Upper lobe of right lung (tissue), 1 donor: ENCODE measurements around the gene ZCCHC9. TPM values are rescaled to one million over a fixed set of nuclear protein-coding genes. Genes with fewer than 3 reads are reported as not detected.

ENCODE experiments used
- ATAC-seq: fragments of 200-7000 bp; cut with Tn5 transposase; one replicate; pipeline ENCODE4 v1.9.1; 2020; ENCODE audit warnings: mild to moderate bottlenecking, moderate library complexity
- DNase-seq: peaks from one replicate; pipeline ENCODE4 v3.0.0-alpha.2; 2020
- H3K27ac ChIP-seq: fragments of 200-600 bp; one replicate; pipeline ENCODE4 v1.8.0; 2022
- H3K27me3 ChIP-seq: fragments of 200-600 bp; one replicate; pipeline ENCODE4 v1.8.0; 2022; ENCODE audit warnings: mild to moderate bottlenecking
- H3K36me3 ChIP-seq: fragments of 200-600 bp; one replicate; pipeline ENCODE4 v1.8.0; 2022
- H3K4me1 ChIP-seq: fragments of 200-600 bp; one replicate; pipeline ENCODE4 v1.8.0; 2022
- H3K4me3 ChIP-seq: fragments of 200-600 bp; one replicate; pipeline ENCODE4 v1.8.0; 2022; ENCODE audit warnings: mild to moderate bottlenecking
- H3K9me3 ChIP-seq: fragments of 200-600 bp; one replicate; pipeline ENCODE4 v1.8.0; 2022
- intact Hi-C: fragments of 100-400 bp; cut with DNase I; formaldehyde crosslinking; loops from one replicate; pipeline ENCODE4 v1.11.0; 2022
- total RNA-seq: library from RNA; stranded (reverse); fragmentation: NEBNext Ultra II Directional; extraction: Animal tissue kit (Norgen Biotek cat#: 25700); gene quantifications from one replicate; pipeline ENCODE4 v1.2.1, GENCODE V29; 2021
- TF ChIP-seq, protein P1 (sequence below): fragments of 200-600 bp; IDR thresholded peaks from one replicate; pipeline ENCODE4 v1.8.0; 2022; ENCODE audit warnings: antibody characterized with exemption
- donor health status: DM: no; HTN: yes; CAD: no; lungs with severe emphysema.

The ZCCHC9 gene
- total RNA-seq, 1 donor from 2014 or later = 20.2 TPM

DNA sequence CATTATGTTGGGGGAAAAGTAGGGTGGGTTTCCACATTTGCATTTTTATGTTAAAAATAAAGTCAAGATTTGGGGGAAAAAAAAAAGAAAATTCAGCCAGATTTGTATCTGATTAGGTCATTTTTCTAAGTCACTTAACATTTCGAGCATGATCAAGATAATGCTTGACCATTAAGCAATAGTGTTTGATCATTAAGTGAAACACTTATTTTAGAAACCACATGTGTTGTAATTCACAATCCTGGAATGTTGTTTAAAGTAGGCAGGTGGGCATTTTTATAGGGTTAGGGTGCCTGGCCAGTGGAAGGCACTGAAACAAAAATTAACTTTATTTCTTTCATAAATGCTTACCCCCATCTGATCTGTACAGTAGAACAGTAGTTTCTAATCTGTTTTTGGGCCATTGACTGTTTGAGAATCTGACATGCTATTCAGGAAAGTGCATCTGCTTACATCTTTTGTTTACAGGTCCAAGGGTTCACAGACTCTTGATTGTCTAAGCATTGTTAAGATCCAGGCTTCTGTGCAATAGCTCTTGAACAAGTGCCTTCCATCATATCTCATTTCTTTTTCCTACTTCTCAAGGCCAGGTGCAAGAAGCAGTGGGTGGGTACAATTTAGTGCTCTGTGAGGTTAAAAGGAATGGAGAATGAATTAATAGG, 9.1 kb downstream of the ZCCHC9 start:
- Histone ChIP-seq H3K27me3 (no peaks in the 10 kb centered on the region), H3K4me3 (no peak overlapping the region), H3K4me1 (no peaks in the 10 kb centered on the region), H3K27ac (no peak overlapping the region), H3K36me3 (peaks cover 60% of the 10 kb centered on the region), H3K9me3 (no peaks in the 10 kb centered on the region)
- ATAC-seq (no peak), DNase-seq (no peak)
- TF ChIP-seq, protein P1, sequence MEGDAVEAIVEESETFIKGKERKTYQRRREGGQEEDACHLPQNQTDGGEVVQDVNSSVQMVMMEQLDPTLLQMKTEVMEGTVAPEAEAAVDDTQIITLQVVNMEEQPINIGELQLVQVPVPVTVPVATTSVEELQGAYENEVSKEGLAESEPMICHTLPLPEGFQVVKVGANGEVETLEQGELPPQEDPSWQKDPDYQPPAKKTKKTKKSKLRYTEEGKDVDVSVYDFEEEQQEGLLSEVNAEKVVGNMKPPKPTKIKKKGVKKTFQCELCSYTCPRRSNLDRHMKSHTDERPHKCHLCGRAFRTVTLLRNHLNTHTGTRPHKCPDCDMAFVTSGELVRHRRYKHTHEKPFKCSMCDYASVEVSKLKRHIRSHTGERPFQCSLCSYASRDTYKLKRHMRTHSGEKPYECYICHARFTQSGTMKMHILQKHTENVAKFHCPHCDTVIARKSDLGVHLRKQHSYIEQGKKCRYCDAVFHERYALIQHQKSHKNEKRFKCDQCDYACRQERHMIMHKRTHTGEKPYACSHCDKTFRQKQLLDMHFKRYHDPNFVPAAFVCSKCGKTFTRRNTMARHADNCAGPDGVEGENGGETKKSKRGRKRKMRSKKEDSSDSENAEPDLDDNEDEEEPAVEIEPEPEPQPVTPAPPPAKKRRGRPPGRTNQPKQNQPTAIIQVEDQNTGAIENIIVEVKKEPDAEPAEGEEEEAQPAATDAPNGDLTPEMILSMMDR = no peak
- intact Hi-C loops = no loop called here

DNA sequence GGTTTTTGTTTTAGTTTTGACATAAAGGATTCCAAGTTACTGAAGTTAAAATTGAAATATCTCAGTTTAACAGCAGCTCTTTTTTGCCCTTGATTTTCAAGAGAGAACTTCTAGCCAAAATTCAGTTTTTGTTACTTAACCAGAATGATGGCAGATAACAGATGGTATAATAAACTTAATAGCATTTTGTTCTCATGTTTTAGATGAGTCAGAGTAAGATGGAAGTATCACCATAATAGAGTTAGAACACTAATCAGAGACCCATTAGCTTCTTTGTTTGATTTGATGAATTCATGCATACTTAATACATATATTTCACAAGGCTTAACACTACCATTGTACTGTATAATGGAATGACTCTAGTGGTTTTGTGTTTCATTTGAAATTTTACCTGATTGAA, 11.9 kb downstream of the ZCCHC9 start:
- DNase-seq = no peak
- Histone ChIP-seq H3K4me1 (no peaks in the 10 kb centered on the region), H3K27ac (no peak overlapping the region), H3K27me3 (no peaks in the 10 kb centered on the region), H3K4me3 (no peak overlapping the region), H3K36me3 (peaks cover 60% of the 10 kb centered on the region), H3K9me3 (no peaks in the 10 kb centered on the region)
- TF ChIP-seq, protein P1 = no peak
- no peak for ATAC-seq
- intact Hi-C loops = no loop called here

DNA sequence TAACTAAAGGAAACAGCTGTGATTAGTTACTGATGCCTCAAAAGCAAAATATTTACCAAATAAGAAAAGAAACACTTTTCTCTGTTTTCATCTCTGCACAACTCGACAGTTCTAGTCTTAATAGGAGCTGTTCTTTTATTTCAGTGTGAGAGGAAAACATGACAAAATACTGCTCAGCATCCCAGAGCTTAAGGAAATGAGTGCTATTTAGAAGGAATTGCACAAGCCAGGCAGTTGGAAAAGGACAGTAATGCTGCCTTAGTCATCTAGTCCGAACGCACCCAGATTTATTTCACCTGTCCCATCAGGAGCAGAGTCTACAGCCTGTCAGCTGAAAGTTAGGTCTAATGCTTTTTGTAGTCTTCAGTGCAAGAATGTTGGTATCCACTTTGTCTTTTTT, 12.3 kb downstream of the ZCCHC9 start:
- H3K36me3 ChIP-seq = peaks cover 60% of the 10 kb centered on the region
- no peak for DNase-seq
- intact Hi-C loops = no loop called here

DNA sequence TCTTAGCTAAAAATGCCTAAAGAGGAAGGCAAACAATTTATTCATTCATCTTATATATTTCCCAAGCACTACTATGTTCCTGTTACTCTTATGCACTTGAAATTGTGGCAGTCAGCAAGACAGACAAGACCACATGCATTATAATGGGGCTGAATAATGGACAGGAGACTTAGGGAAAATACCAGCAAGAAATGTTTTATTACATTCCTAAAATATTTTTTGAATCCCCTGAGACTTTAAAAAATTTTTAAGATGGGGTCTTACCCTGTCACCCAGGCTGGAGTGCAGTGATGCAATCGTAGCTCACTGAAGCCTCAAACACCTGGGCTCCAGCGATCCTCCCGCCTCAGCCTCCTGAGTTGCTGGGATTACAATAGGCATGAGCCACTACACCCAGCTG, 13.2 kb downstream of the ZCCHC9 start:
- ATAC-seq (no peak), DNase-seq (no peak)
- TF ChIP-seq, protein P1 = no peak
- no peaks in the 10 kb centered on the region for H3K9me3 ChIP-seq
- intact Hi-C loops = no loop called here
- no peaks in the 10 kb centered on the region for H3K4me1 ChIP-seq
- H3K27me3 ChIP-seq = no peaks in the 10 kb centered on the region
- no peak overlapping the region for H3K27ac ChIP-seq
- H3K36me3 ChIP-seq = peaks cover 54% of the 10 kb centered on the region
- no peak overlapping the region for H3K4me3 ChIP-seq

More for the DNA sequence above, 12.3 kb downstream of the ZCCHC9 start:
- TF ChIP-seq, protein P1 = no peak
- Histone ChIP-seq H3K4me3 (no peak overlapping the region), H3K4me1 (no peaks in the 10 kb centered on the region), H3K27ac (no peak overlapping the region), H3K9me3 (no peaks in the 10 kb centered on the region), H3K27me3 (no peaks in the 10 kb centered on the region)
- no peak for ATAC-seq

DNA sequence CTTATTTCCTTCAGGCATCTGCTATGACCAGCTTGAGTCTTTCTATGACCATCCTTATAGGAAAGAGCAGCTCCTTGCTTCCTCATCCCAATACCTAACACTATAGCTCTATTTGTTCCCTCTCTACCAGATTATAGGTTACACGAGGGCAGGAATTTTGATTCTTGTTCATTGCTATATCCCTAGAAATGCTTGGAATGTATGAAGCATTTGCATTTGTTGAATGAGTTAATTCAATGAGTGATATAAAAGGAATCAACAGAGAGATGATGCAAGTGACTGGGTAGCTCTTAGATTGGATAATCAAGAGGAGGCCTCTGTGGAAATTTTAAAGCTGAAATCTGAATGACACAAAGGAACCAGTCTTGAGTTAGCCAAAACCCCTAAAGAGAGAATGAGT, 13.9 kb downstream of the ZCCHC9 start:
- Histone ChIP-seq H3K9me3 (no peaks in the 10 kb centered on the region), H3K4me1 (no peaks in the 10 kb centered on the region), H3K27ac (no peak overlapping the region), H3K36me3 (peaks cover 48% of the 10 kb centered on the region), H3K4me3 (no peak overlapping the region), H3K27me3 (no peaks in the 10 kb centered on the region)
- ATAC-seq = no peak
- no peak for DNase-seq
- TF ChIP-seq, protein P1 = no peak
- intact Hi-C loops = no loop called here

DNA sequence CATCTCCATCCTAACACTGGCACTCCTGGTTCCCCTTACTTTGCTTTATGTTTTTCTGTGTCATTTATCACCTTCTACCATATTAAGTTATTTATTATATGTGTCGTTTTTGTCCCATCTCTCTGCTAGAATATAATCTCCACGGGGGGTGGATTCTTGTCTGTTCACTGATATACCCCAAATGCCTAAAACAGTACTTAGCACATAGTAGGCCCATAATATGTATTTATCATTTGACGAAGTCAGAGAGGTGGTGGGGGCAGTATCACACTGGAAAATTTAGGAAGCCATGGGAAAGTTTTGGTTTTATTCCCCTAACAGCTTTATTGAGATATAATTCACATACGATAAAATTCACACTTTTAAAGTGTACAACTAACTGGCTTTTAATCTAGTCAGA, 14.4 kb downstream of the ZCCHC9 start:
- intact Hi-C loops = no loop called here
- Histone ChIP-seq H3K27me3 (no peaks in the 10 kb centered on the region), H3K36me3 (peaks cover 43% of the 10 kb centered on the region), H3K9me3 (no peaks in the 10 kb centered on the region), H3K27ac (no peak overlapping the region), H3K4me3 (no peak overlapping the region), H3K4me1 (no peaks in the 10 kb centered on the region)
- no peak for ATAC-seq
- DNase-seq = no peak
- TF ChIP-seq, protein P1 = no peak
